BJ (cell line): ENCODE data around the gene CLMP. TPM values are rescaled to one million over a fixed set of nuclear protein-coding genes. Genes with fewer than 3 reads are reported as not detected.

ENCODE experiments used
- CTCF ChIA-PET: fragments of 350-600 bp; formaldehyde crosslinking; extraction: SDS; loops from one replicate; lab custom pipeline; 2021; ENCODE audit warnings: antibody characterized with exemption, inconsistent platforms; lab: Yijun Ruan, JAX
- POLR2A ChIA-PET: fragments of 300-600 bp; sonication (Branson Sonifier 250); formaldehyde crosslinking; extraction: SDS; loops from one replicate; lab custom pipeline; 2021; ENCODE audit warnings: antibody characterized with exemption; lab: Charles Lee
- DNase-seq: peaks from one replicate; pipeline ENCODE4 v3.0.0-alpha.2; 2011; ENCODE audit warnings: low read depth
- H3K27me3 ChIP-seq: 2 replicates; pipeline ENCODE4 v1.6.0; 2011; ENCODE audit warnings: low read length; ENCODE audit not compliant: control insufficient read depth, insufficient read depth
- H3K36me3 ChIP-seq: 2 replicates; pipeline ENCODE4 v1.5.1; 2011; ENCODE audit warnings: low read length; ENCODE audit not compliant: control insufficient read depth, insufficient read depth
- H3K4me3 ChIP-seq: 2 replicates; pipeline ENCODE4 v1.5.1; 2011; ENCODE audit warnings: low read depth, mild to moderate bottlenecking, control low read depth, low read length
- polyA plus RNA-seq: library from polyadenylated mRNA; depleted of rRNA; stranded (reverse); fragments of >200 nt; gene quantifications from 2 replicates; pipeline ENCODE4 v1.2.3, GENCODE V29; 2011
- TF ChIP-seq, protein P1 (sequence below): IDR thresholded peaks from 2 replicates; pipeline ENCODE4 v1.5.1; 2011; ENCODE audit warnings: low read depth, mild to moderate bottlenecking, control low read depth, inconsistent platforms, low read length, moderate library complexity; ENCODE audit not compliant: insufficient read depth

The CLMP gene
- polyA plus RNA-seq, 1 experiment, result 219 TPM

DNA sequence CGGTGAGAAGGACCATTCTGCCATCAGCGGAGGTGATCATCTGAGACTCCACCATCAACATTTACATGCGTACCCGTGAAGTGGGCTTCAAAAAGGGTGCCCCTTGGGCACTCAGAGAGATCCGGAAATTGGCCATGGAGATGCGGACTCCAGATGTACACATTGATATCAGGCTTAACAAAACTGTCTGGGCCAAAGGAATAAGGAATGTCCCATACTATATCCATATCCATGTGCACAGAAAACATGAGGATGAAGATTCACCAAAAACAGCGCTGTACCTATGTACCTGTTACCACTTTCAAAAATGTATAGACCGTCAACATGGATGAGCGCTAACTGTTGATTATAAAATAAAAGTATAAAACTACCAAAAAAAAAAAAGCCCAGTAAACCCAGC, 143.9 kb downstream of the CLMP start:
- CTCF ChIA-PET, result no interaction called here

DNA sequence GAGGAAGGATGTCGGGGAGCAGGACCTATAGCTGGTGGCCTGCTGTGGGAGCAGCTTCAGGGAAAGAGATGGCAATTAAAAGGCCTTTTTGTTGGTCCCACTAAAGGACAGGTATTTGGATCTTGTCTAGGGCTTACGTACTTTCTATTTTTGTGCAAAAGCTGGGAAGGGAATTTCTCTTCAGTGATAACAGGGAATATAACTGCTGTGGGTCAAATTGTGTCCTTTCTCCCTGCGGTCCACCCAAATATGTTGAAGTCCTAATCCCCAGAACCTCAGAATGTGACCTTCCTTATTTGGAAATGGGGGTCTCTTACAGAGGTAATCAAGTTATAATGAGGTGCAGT, 147.1 kb downstream of the CLMP start:
- CTCF ChIA-PET, result interaction anchor here (1.5 to 4.7 kb wide), 2 partner anchors 25 to 184 kb away, joined by 9 to 21 read pairs; no protein-coding TSS in a partner anchor
- no peak for DNase-seq
- Histone ChIP-seq H3K27me3 (no peaks in the 10 kb centered on the region), H3K36me3 (no peaks in the 10 kb centered on the region), H3K4me3 (no peak overlapping the region)
- POLR2A ChIA-PET, result no interaction called here
- TF ChIP-seq, protein P1, sequence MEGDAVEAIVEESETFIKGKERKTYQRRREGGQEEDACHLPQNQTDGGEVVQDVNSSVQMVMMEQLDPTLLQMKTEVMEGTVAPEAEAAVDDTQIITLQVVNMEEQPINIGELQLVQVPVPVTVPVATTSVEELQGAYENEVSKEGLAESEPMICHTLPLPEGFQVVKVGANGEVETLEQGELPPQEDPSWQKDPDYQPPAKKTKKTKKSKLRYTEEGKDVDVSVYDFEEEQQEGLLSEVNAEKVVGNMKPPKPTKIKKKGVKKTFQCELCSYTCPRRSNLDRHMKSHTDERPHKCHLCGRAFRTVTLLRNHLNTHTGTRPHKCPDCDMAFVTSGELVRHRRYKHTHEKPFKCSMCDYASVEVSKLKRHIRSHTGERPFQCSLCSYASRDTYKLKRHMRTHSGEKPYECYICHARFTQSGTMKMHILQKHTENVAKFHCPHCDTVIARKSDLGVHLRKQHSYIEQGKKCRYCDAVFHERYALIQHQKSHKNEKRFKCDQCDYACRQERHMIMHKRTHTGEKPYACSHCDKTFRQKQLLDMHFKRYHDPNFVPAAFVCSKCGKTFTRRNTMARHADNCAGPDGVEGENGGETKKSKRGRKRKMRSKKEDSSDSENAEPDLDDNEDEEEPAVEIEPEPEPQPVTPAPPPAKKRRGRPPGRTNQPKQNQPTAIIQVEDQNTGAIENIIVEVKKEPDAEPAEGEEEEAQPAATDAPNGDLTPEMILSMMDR, result no peak

More for the DNA sequence above, 143.9 kb downstream of the CLMP start:
- H3K4me3 ChIP-seq, result no peak overlapping the region
- no peak for DNase-seq
- H3K36me3 ChIP-seq, result peaks cover 1% of the 10 kb centered on the region; the same call in 1 of the 2 replicates
- TF ChIP-seq, protein P1, result no peak
- H3K27me3 ChIP-seq, result no peaks in the 10 kb centered on the region
- POLR2A ChIA-PET, result no interaction called here

DNA sequence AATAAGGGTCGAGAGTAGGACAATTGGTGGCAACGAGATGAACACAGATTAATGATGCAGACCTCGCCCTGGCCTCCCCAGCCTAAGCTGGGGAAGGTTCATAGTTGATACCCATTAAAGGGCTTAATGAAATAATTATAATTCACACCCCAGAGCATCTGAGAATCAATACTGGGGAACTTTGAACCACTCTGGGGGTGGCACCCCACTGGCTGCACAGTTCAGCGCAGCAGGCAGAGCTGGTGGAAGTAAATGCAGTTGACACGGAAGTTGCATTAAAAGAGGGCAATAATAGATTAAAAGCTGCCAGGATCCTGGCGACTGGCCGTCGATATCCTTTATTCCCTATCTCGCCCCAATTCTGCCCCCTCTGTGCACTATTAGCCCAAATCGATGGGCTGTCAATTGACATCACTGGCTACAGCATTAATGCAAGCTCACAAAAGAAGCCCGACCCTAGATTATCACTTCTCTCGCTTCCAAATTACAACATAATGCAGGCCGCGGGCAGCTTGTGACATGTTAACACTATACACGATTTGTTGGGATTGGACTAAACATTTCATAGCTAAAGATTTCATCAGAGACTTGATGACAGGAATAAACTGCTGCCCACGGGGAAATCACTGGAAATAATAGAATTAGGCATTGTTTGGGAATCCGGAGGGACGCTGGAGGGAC, 147.6 kb downstream of the CLMP start:
- DNase-seq, result no peak
- ChIA-PET CTCF (interaction anchor here (1.3 to 4.7 kb wide), 4 partner anchors 7 to 184 kb away, joined by 4 to 38 read pairs (median 15); no protein-coding TSS in a partner anchor), POLR2A (no interaction called here)
- TF ChIP-seq, protein P1, result no peak
- H3K4me3 ChIP-seq, result no peak overlapping the region
- no peaks in the 10 kb centered on the region for H3K36me3 ChIP-seq
- no peaks in the 10 kb centered on the region for H3K27me3 ChIP-seq

DNA sequence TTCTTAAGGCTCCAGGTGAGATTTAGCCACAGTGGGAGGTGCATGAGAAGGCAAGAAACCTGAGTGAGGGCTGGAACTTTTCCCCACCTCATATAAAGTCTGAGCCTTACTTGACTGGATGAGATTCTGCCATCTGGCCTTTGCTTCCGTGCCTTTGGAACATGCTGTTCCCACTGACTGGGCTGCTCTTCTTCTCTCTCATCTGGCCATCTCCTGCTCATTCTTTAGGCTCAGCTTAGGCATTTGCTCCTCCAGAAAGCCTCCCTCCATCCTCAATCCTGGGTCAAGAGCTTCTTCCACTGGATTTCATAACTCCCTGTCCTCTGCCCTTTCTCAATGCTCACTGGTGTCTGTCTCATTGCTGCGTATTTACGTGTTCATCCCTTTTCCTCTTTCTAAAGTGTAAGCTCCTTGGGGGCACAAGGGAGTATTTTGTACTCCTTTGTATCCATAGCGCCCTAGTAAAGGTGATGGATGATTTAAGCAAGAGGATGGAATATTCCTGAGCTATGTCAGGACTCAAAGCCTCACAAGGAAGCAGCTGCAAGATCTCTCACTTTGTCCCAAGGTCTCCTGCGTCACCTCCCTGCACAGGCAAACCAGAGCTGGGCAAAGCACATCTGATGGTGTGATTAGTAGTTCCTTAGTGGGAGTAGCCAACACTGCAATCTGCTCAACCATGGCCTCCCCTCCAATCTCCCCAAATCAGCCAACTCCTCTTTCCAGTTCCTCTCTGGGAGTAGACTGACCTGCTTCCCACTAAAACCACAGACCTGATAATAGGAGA, 148.4 kb downstream of the CLMP start:
- Histone ChIP-seq H3K4me3 (no peak overlapping the region), H3K36me3 (no peaks in the 10 kb centered on the region), H3K27me3 (no peaks in the 10 kb centered on the region)
- POLR2A ChIA-PET, result no interaction called here
- TF ChIP-seq, protein P1, result no peak
- no peak for DNase-seq
- CTCF ChIA-PET, result interaction anchor here (0.7 to 4.7 kb wide), 5 partner anchors 8 to 437 kb away, joined by 3 to 38 read pairs (median 10); no protein-coding TSS in a partner anchor

DNA sequence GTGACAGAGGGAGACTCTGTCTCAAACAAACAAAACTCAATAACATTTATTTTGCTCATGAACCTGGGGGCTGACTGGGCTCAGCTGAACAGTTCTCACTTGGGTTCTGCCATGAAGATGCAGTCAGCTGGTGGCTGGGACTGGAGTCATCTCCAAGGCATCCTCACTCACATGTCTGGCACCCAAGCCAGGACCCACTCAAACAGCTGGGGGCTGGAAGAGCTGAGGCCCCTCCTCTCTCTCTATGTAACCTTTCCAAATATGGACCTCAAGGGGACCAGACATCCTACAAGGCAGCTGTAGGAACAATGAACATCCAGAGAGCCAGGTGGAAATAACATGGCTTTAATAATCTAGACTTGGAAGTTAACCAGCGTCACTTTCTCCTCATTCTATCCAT, 149.9 kb downstream of the CLMP start:
- CTCF ChIA-PET, result interaction anchor here (2.1 to 4.7 kb wide), 4 partner anchors 10 to 182 kb away, joined by 9 to 38 read pairs (median 16); no protein-coding TSS in a partner anchor
- no peak for DNase-seq
- Histone ChIP-seq H3K4me3 (no peak overlapping the region), H3K36me3 (no peaks in the 10 kb centered on the region), H3K27me3 (no peaks in the 10 kb centered on the region)
- TF ChIP-seq, protein P1, result no peak
- POLR2A ChIA-PET, result no interaction called here
